GM23338 (cell line): ENCODE measurements around the gene MLLT11. TPM values are rescaled to one million over a fixed set of nuclear protein-coding genes. Genes with fewer than 3 reads are reported as not detected.

ENCODE experiments used
- ATAC-seq: fragments of 200-7000 bp; cut with Tn5 transposase; 3 replicates; pipeline ENCODE4 v1.9.1; 2020
- DNase-seq: peaks from one replicate; pipeline ENCODE4 v3.0.0-alpha.2; 2015; ENCODE audit warnings: low spot score
- H2AFZ ChIP-seq: fragments of 200-600 bp; sonication (generic); 2 replicates; pipeline ENCODE4 v1.8.0; 2016; ENCODE audit warnings: antibody characterized with exemption, mild to moderate bottlenecking, moderate library complexity
- H3F3A ChIP-seq: fragments of 200-600 bp; sonication (generic); replicated peaks from 2 replicates; pipeline ENCODE4 v1.8.0; 2017; ENCODE audit warnings: antibody characterized with exemption, mixed run types, low read depth
- H3K27ac ChIP-seq: fragments of 200-600 bp; sonication (generic); 2 replicates; pipeline ENCODE4 v1.6.1; 2016; ENCODE audit warnings: low read depth
- H3K27me3 ChIP-seq: fragments of 200-600 bp; sonication (generic); 2 replicates; pipeline ENCODE4 v1.8.0; 2016; ENCODE audit warnings: mild to moderate bottlenecking, mixed run types, moderate library complexity; ENCODE audit not compliant: insufficient read depth
- H3K36me3 ChIP-seq: fragments of 200-600 bp; sonication (generic); 2 replicates; pipeline ENCODE4 v1.8.0; 2016; ENCODE audit warnings: mild to moderate bottlenecking; ENCODE audit not compliant: insufficient read depth
- H3K4me1 ChIP-seq: fragments of 200-600 bp; sonication (generic); 2 replicates; pipeline ENCODE4 v1.8.0; 2016; ENCODE audit warnings: mild to moderate bottlenecking, moderate library complexity; ENCODE audit not compliant: insufficient read depth
- H3K4me2 ChIP-seq: fragments of 200-600 bp; sonication (generic); 2 replicates; pipeline ENCODE4 v1.7.1; 2017; ENCODE audit warnings: mixed run types
- H3K4me3 ChIP-seq: fragments of 200-600 bp; sonication (generic); 2 replicates; pipeline ENCODE4 v1.6.1; 2016; ENCODE audit warnings: mixed run types
- H3K79me2 ChIP-seq: fragments of 200-600 bp; sonication (generic); replicated peaks from 2 replicates; pipeline ENCODE4 v1.8.0; 2017; ENCODE audit warnings: mild to moderate bottlenecking; ENCODE audit not compliant: insufficient read depth
- H3K9me2 ChIP-seq: fragments of 200-600 bp; sonication (generic); 2 replicates; pipeline ENCODE4 v1.8.0; 2017; ENCODE audit not compliant: insufficient read depth
- H4K20me1 ChIP-seq: fragments of 200-600 bp; sonication (generic); replicated peaks from 2 replicates; pipeline ENCODE4 v1.8.0; 2017; ENCODE audit warnings: mild to moderate bottlenecking; ENCODE audit not compliant: insufficient read depth
- H3K27ac Mint-ChIP-seq: 2 replicates; pipeline ENCODE4 v1.8.0; 2020; ENCODE audit warnings: inconsistent platforms, mild to moderate bottlenecking, moderate library complexity, mixed read lengths
- H3K27me3 Mint-ChIP-seq: 3 replicates; pipeline ENCODE4 v1.8.0; 2022; ENCODE audit warnings: low read depth, mild to moderate bottlenecking, moderate library complexity, mixed read lengths, inconsistent platforms; ENCODE audit not compliant: insufficient read depth, poor library complexity
- H3K36me3 Mint-ChIP-seq: 3 replicates; pipeline ENCODE4 v1.8.0; 2021; ENCODE audit warnings: low read depth, mild to moderate bottlenecking, inconsistent platforms, moderate library complexity, mixed read lengths
- H3K4me1 Mint-ChIP-seq: 3 replicates; pipeline ENCODE4 v1.8.0; 2020; ENCODE audit warnings: mild to moderate bottlenecking, inconsistent platforms, mixed read lengths
- H3K4me3 Mint-ChIP-seq: 3 replicates; pipeline ENCODE4 v1.8.0; 2021; ENCODE audit warnings: moderate library complexity, mild to moderate bottlenecking, inconsistent platforms, mixed read lengths
- H3K9me3 Mint-ChIP-seq: 3 replicates; pipeline ENCODE4 v1.8.0; 2020; ENCODE audit warnings: moderate library complexity, mild to moderate bottlenecking, inconsistent platforms, mixed read lengths
- CREB1 ChIP-seq: fragments of 250-450 bp; sonication (Bioruptor Pico); IDR thresholded peaks from 2 replicates; pipeline ENCODE4 v1.5.0; 2020; ENCODE audit warnings: low read depth, mild to moderate bottlenecking, moderate library complexity
- EZH2 ChIP-seq: fragments of 200-600 bp; sonication (generic); IDR thresholded peaks from one replicate; pipeline ENCODE4 v1.8.0; 2017; ENCODE audit warnings: antibody characterized with exemption, mild to moderate bottlenecking, low read depth; ENCODE audit not compliant: unreplicated experiment
- EZH2phosphoT487 ChIP-seq: fragments of 200-600 bp; sonication (generic); IDR thresholded peaks from one replicate; pipeline ENCODE4 v1.8.1; 2018; ENCODE audit warnings: antibody characterized with exemption; ENCODE audit not compliant: unreplicated experiment
- JUNB ChIP-seq: IDR thresholded peaks from one replicate; pipeline ENCODE4 v1.6.1; 2016; ENCODE audit warnings: antibody characterized with exemption; ENCODE audit not compliant: unreplicated experiment
- NANOG ChIP-seq: IDR thresholded peaks from 2 replicates; pipeline ENCODE4 v1.6.1; 2016; ENCODE audit warnings: antibody characterized with exemption, borderline replicate concordance
- POLR2AphosphoS5 ChIP-seq: IDR thresholded peaks from 2 replicates; pipeline ENCODE4 v1.6.1; 2016; ENCODE audit warnings: antibody characterized with exemption, low read depth
- STAT1 ChIP-seq: IDR thresholded peaks from one replicate; pipeline ENCODE4 v1.6.1; 2016; ENCODE audit warnings: antibody characterized with exemption; ENCODE audit not compliant: unreplicated experiment
- ZNF114 ChIP-seq: fragments of 250-450 bp; sonication (Bioruptor Pico); IDR thresholded peaks from 2 replicates; pipeline ENCODE4 v1.5.0; 2020; ENCODE audit warnings: mild to moderate bottlenecking, moderate library complexity
- polyA plus RNA-seq: library from polyadenylated mRNA; unstranded; fragments of >200 nt; fragmentation: Nextera tagmentation; extraction: Ambion mirVana; gene quantifications from 2 replicates; pipeline ENCODE4 v1.2.1, GENCODE V29; 2016
- total RNA-seq: library from RNA; depleted of rRNA; stranded (reverse); fragments of >200 nt; shearing (Covaris generic); gene quantifications from 2 replicates; pipeline ENCODE4 v1.2.3, GENCODE V29; 2014
- TF ChIP-seq, protein P1 (sequence below): fragments of 250-450 bp; sonication (Bioruptor Pico); IDR thresholded peaks from 2 replicates; pipeline ENCODE4 v1.5.0; 2020; ENCODE audit warnings: mild to moderate bottlenecking, moderate library complexity
- TF ChIP-seq, protein P2 (sequence below): IDR thresholded peaks from 2 replicates; pipeline ENCODE4 v1.6.1; 2016; ENCODE audit warnings: antibody characterized with exemption
- TF ChIP-seq, protein P3 (sequence below), 2 experiments: fragments of 200-600 bp in 1 of 2; sonication (generic) in 1 of 2; conservative IDR thresholded peaks; 2 replicates each; pipeline versions ENCODE4 v1.5.1 to v1.6.1; 2016 to 2017; ENCODE audit warnings: antibody characterized with exemption in 2 of 2, low read depth in 2 of 2, mild to moderate bottlenecking in 2 of 2, moderate library complexity in 1 of 2

The MLLT11 gene
- total and polyA plus RNA-seq, 2 experiments from 2014 or later, result 10.6 to 22.6 TPM

DNA sequence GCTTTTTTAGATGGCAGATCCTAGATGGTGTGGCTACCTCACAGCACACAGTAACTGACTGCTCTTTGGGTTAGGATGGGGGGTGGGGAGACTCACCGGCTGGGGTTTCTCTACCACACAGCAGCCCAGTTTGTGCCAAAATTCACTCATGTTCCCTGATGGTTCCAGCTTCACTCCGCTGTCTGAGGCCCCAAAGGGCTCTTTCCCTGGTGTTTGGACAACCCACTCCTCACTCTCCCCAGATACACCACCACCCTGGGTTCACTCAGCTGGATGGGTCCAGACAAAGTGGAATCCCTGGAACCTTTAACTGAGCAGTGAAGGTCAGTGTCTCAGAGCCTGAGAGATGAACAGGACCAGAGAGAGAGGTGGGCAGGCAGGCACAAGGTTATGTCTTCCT, 4.6 kb upstream of the MLLT11 start:
- Histone ChIP-seq H3K9me2 (no peaks in the 10 kb centered on the region), H3K79me2 (peaks cover 46% of the 10 kb centered on the region), H3K27me3 (no peaks in the 10 kb centered on the region), H3K27ac (no peak overlapping the region), H4K20me1 (peaks cover 30% of the 10 kb centered on the region), H3K4me3 (no peak overlapping the region), H3K4me1 (peaks cover 15% of the 10 kb centered on the region; the same call in 1 of the 2 replicates), H2AFZ (no peak overlapping the region), H3K4me2 (no peak overlapping the region), H3K36me3 (peaks cover 46% of the 10 kb centered on the region), H3F3A (peaks cover 28% of the 10 kb centered on the region; the same call in 1 of the 2 replicates)
- H3K9me3 Mint-ChIP-seq, result no peaks in the 10 kb centered on the region; the same call in 2 of the 3 replicates
- H3K36me3 Mint-ChIP-seq, result peaks cover 68% of the 10 kb centered on the region
- TF ChIP-seq ZNF114 (no peak), POLR2AphosphoS5 (no peak), NANOG (no peak), EZH2 (no peak), JUNB (no peak), CREB1 (CRISPR knock-in tag) (no peak), STAT1 (no peak), EZH2phosphoT487 (no peak)
- TF ChIP-seq, protein P1, sequence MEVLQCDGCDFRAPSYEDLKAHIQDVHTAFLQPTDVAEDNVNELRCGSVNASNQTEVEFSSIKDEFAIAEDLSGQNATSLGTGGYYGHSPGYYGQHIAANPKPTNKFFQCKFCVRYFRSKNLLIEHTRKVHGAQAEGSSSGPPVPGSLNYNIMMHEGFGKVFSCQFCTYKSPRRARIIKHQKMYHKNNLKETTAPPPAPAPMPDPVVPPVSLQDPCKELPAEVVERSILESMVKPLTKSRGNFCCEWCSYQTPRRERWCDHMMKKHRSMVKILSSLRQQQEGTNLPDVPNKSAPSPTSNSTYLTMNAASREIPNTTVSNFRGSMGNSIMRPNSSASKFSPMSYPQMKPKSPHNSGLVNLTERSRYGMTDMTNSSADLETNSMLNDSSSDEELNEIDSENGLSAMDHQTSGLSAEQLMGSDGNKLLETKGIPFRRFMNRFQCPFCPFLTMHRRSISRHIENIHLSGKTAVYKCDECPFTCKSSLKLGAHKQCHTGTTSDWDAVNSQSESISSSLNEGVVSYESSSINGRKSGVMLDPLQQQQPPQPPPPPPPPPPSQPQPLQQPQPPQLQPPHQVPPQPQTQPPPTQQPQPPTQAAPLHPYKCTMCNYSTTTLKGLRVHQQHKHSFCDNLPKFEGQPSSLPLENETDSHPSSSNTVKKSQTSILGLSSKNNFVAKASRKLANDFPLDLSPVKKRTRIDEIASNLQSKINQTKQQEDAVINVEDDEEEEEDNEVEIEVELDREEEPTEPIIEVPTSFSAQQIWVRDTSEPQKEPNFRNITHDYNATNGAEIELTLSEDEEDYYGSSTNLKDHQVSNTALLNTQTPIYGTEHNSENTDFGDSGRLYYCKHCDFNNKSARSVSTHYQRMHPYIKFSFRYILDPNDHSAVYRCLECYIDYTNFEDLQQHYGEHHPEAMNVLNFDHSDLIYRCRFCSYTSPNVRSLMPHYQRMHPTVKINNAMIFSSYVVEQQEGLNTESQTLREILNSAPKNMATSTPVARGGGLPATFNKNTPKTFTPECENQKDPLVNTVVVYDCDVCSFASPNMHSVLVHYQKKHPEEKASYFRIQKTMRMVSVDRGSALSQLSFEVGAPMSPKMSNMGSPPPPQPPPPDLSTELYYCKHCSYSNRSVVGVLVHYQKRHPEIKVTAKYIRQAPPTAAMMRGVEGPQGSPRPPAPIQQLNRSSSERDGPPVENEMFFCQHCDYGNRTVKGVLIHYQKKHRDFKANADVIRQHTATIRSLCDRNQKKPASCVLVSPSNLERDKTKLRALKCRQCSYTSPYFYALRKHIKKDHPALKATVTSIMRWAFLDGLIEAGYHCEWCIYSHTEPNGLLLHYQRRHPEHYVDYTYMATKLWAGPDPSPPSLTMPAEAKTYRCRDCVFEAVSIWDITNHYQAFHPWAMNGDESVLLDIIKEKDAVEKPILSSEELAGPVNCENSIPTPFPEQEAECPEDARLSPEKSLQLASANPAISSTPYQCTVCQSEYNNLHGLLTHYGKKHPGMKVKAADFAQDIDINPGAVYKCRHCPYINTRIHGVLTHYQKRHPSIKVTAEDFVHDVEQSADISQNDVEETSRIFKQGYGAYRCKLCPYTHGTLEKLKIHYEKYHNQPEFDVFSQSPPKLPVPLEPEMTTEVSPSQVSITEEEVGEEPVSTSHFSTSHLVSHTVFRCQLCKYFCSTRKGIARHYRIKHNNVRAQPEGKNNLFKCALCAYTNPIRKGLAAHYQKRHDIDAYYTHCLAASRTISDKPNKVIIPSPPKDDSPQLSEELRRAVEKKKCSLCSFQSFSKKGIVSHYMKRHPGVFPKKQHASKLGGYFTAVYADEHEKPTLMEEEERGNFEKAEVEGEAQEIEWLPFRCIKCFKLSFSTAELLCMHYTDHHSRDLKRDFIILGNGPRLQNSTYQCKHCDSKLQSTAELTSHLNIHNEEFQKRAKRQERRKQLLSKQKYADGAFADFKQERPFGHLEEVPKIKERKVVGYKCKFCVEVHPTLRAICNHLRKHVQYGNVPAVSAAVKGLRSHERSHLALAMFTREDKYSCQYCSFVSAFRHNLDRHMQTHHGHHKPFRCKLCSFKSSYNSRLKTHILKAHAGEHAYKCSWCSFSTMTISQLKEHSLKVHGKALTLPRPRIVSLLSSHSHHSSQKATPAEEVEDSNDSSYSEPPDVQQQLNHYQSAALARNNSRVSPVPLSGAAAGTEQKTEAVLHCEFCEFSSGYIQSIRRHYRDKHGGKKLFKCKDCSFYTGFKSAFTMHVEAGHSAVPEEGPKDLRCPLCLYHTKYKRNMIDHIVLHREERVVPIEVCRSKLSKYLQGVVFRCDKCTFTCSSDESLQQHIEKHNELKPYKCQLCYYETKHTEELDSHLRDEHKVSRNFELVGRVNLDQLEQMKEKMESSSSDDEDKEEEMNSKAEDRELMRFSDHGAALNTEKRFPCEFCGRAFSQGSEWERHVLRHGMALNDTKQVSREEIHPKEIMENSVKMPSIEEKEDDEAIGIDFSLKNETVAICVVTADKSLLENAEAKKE (CRISPR knock-in tag), result no peak
- TF ChIP-seq, protein P2, sequence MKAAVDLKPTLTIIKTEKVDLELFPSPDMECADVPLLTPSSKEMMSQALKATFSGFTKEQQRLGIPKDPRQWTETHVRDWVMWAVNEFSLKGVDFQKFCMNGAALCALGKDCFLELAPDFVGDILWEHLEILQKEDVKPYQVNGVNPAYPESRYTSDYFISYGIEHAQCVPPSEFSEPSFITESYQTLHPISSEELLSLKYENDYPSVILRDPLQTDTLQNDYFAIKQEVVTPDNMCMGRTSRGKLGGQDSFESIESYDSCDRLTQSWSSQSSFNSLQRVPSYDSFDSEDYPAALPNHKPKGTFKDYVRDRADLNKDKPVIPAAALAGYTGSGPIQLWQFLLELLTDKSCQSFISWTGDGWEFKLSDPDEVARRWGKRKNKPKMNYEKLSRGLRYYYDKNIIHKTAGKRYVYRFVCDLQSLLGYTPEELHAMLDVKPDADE, result no peak
- TF ChIP-seq, protein P3, sequence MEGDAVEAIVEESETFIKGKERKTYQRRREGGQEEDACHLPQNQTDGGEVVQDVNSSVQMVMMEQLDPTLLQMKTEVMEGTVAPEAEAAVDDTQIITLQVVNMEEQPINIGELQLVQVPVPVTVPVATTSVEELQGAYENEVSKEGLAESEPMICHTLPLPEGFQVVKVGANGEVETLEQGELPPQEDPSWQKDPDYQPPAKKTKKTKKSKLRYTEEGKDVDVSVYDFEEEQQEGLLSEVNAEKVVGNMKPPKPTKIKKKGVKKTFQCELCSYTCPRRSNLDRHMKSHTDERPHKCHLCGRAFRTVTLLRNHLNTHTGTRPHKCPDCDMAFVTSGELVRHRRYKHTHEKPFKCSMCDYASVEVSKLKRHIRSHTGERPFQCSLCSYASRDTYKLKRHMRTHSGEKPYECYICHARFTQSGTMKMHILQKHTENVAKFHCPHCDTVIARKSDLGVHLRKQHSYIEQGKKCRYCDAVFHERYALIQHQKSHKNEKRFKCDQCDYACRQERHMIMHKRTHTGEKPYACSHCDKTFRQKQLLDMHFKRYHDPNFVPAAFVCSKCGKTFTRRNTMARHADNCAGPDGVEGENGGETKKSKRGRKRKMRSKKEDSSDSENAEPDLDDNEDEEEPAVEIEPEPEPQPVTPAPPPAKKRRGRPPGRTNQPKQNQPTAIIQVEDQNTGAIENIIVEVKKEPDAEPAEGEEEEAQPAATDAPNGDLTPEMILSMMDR (conservative IDR thresholded peaks at IDR 0.05; ENCODE audit: low read depth in 2 of 2), result no peak
- DNase-seq (no peak), ATAC-seq (no peak)
- H3K27ac Mint-ChIP-seq, result no peak overlapping the region
- no peak overlapping the region for H3K4me3 Mint-ChIP-seq
- H3K4me1 Mint-ChIP-seq, result peaks cover 25% of the 10 kb centered on the region
- peaks cover 14% of the 10 kb centered on the region for H3K27me3 Mint-ChIP-seq
